Cardiac muscle cell (in vitro differentiated cells and primary cell): ENCODE measurements around the gene MLLT10. TPM values are rescaled to one million over a fixed set of nuclear protein-coding genes. Genes with fewer than 3 reads are reported as not detected.

Source experiments
- DNase-seq, 2 donors: peaks; one replicate each; pipeline versions ENCODE4 v3.0.0 to v3.0.0-alpha.2; 2010 to 2017; ENCODE audit warnings: low read depth in 1 of 2, low spot score in 1 of 2
- H3K27ac ChIP-seq: fragments of 200-600 bp; sonication (generic); 2 replicates; pipeline ENCODE4 v1.5.1; 2016
- H3K27me3 ChIP-seq: fragments of 200-600 bp; sonication (generic); 2 replicates; pipeline ENCODE4 v1.6.0; 2016; ENCODE audit warnings: control low read depth
- H3K36me3 ChIP-seq: fragments of 200-600 bp; sonication (generic); 2 replicates; pipeline ENCODE4 v1.5.1; 2016; ENCODE audit warnings: control low read depth
- H3K4me1 ChIP-seq: fragments of 200-600 bp; sonication (generic); 2 replicates; pipeline ENCODE4 v1.8.1; 2017; ENCODE audit warnings: low read depth, mild to moderate bottlenecking, mixed run types
- H3K4me3 ChIP-seq: fragments of 200-600 bp; sonication (generic); 2 replicates; pipeline ENCODE4 v1.5.1; 2016; ENCODE audit warnings: mild to moderate bottlenecking
- H3K9me3 ChIP-seq: fragments of 200-600 bp; sonication (generic); 2 replicates; pipeline ENCODE4 v1.5.1; 2017; ENCODE audit warnings: low read depth, mild to moderate bottlenecking, control low read depth
- polyA plus RNA-seq: library from polyadenylated mRNA; unstranded; fragments of >200 nt; fragmentation: Nextera tagmentation; extraction: Ambion mirVana; gene quantifications from 2 replicates; pipeline ENCODE4 v1.2.1, GENCODE V29; 2016
- total RNA-seq: library from RNA; depleted of rRNA; stranded (reverse); fragments of >200 nt; gene quantifications from 2 replicates; pipeline ENCODE4 v1.2.3, GENCODE V29; 2016
- TF ChIP-seq, protein P1 (sequence below): IDR thresholded peaks from 2 replicates; pipeline ENCODE4 v1.5.1; 2012; ENCODE audit warnings: low read depth, mild to moderate bottlenecking, low read length

Gene MLLT10
- total and polyA plus RNA-seq, 2 experiments from 2014 or later = 38.4 to 40.6 TPM

- TF ChIP-seq, protein P1, sequence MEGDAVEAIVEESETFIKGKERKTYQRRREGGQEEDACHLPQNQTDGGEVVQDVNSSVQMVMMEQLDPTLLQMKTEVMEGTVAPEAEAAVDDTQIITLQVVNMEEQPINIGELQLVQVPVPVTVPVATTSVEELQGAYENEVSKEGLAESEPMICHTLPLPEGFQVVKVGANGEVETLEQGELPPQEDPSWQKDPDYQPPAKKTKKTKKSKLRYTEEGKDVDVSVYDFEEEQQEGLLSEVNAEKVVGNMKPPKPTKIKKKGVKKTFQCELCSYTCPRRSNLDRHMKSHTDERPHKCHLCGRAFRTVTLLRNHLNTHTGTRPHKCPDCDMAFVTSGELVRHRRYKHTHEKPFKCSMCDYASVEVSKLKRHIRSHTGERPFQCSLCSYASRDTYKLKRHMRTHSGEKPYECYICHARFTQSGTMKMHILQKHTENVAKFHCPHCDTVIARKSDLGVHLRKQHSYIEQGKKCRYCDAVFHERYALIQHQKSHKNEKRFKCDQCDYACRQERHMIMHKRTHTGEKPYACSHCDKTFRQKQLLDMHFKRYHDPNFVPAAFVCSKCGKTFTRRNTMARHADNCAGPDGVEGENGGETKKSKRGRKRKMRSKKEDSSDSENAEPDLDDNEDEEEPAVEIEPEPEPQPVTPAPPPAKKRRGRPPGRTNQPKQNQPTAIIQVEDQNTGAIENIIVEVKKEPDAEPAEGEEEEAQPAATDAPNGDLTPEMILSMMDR = no peak
- Histone ChIP-seq H3K4me3 (no peak overlapping the region), H3K36me3 (no peaks in the 10 kb centered on the region), H3K27ac (no peak overlapping the region), H3K27me3 (no peaks in the 10 kb centered on the region), H3K9me3 (no peaks in the 10 kb centered on the region), H3K4me1 (peaks cover 11% of the 10 kb centered on the region)
- DNase-seq = no peak
Observed at GRCh38 chr10:21760332-21760731, 226.3 kb downstream of the MLLT10 start.

DNA sequence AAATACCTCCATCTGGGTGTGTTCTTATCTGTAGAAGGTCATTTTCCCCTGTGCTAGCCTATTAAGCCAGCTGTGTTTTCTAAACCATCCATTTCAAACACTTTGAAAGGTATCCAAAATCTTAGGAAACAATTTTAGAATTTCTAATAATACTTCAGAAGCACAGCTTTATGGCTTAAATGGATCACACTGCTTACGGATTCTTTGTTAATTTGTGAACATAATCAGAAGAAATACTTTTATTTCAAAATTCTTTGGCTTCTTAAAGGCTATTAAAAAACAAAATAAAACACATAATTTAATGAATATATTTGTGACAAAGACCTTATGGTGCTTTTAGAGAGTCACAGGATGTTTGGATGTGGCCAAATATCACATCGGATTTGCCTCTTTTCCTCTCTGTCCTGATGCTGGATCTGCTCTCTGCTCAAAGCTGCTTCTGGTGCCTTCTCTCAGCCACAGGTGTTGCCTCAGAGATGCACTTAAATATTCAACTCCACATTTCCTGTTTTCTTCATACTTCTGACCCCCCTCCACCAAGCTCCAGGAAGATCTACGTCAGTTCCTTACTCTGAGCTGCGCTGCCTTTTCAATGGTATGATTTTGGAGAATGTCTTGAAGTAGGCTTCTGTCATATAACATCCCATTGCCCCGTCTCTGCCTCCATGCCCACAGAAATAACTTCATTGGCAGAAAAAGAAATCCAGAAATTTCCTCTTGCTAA lies 230.6 kb downstream of the MLLT10 start:
- no peaks in the 10 kb centered on the region for H3K27me3 ChIP-seq
- no peaks in the 10 kb centered on the region for H3K4me1 ChIP-seq
- H3K36me3 ChIP-seq = no peaks in the 10 kb centered on the region
- DNase-seq = no peak
- TF ChIP-seq, protein P1 = no peak
- H3K4me3 ChIP-seq = no peak overlapping the region
- no peak overlapping the region for H3K27ac ChIP-seq
- H3K9me3 ChIP-seq = no peaks in the 10 kb centered on the region

DNA sequence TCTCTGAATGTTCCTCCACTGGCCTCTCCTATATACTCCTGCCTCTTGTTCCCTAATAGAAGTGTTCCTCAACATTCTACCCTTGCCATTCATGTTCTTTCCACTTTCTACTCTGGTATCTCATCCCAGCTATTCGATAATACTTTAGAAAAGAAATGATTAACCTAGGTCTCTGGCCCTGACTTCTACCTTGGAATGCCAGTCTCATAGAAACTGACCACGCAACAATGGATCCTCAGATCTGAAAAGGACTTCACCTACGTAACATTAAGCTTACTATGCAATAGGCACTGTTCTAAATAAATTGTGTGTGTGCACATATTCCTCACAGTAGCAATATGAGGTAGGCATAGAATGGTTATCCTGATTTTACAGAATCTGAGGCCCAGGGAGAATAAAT lies 235.0 kb downstream of the MLLT10 start:
- Histone ChIP-seq H3K4me1 (no peaks in the 10 kb centered on the region), H3K27ac (no peak overlapping the region), H3K36me3 (no peaks in the 10 kb centered on the region), H3K9me3 (no peaks in the 10 kb centered on the region), H3K4me3 (no peak overlapping the region), H3K27me3 (no peaks in the 10 kb centered on the region)
- DNase-seq = no peak
- TF ChIP-seq, protein P1 = no peak

DNA sequence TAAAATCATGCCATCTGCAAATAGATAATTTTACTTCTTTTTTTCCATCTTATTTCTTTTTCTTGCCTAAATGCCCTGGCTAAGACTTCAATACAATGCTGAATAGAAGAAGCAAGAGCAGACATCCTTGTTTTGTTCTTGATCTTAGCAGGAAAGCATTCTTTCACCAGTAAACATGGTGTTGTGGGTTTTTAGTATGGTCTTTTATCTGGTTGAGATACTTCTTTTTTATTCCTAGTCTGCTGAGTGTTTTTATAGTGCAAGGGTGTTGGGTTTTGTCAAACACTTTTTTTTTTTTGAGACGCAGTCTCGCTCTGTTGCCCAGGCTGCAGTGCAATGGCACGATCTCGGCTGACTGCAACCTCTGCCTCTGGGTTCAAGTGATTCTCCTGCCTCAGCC lies 237.2 kb downstream of the MLLT10 start:
- no peaks in the 10 kb centered on the region for H3K4me1 ChIP-seq
- no peak for DNase-seq
- H3K9me3 ChIP-seq = no peaks in the 10 kb centered on the region
- H3K4me3 ChIP-seq = no peak overlapping the region
- no peaks in the 10 kb centered on the region for H3K27me3 ChIP-seq
- TF ChIP-seq, protein P1 = no peak
- H3K36me3 ChIP-seq = no peaks in the 10 kb centered on the region
- no peak overlapping the region for H3K27ac ChIP-seq

DNA sequence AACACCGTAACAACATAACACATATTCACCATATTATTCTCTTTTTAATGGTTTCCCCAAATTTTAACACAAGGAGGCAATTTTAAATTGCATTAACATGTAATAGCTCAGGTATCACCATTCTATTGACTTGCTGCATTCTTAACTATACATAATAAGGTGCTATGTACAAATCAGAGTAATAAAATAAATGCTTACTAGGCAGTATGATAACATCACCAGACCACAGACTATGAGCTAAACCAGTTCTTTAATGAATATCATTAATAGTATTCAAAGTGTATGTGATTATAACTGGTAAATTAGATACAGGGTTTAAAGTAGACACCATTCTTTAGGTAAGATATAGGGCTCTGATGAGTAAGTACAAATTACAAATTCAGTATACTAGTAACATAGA lies 242.9 kb downstream of the MLLT10 start:
- Histone ChIP-seq H3K27me3 (no peaks in the 10 kb centered on the region), H3K36me3 (no peaks in the 10 kb centered on the region), H3K4me3 (no peak overlapping the region), H3K27ac (no peak overlapping the region), H3K9me3 (no peaks in the 10 kb centered on the region), H3K4me1 (no peaks in the 10 kb centered on the region)
- no peak for DNase-seq
- TF ChIP-seq, protein P1 = no peak
